GM12872 (cell line): ENCODE results near the gene GRM8.

ENCODE experiments used
- CTCF ChIP-seq: IDR thresholded peaks from 3 replicates; pipeline ENCODE4 v1.5.1; 2011; ENCODE audit warnings: low read depth, mild to moderate bottlenecking, low read length, moderate library complexity; ENCODE audit not compliant: insufficient read depth

Gene GRM8

GRCh38 chr7:126411032-126411820, 841.5 kb downstream of the GRM8 start:
- no peak for TF ChIP-seq CTCF

GRCh38 chr7:126403040-126403439, 849.7 kb downstream of the GRM8 start:
- no peak for TF ChIP-seq CTCF

GRCh38 chr7:126401918-126402317, 850.8 kb downstream of the GRM8 start:
- TF ChIP-seq CTCF = no peak

GRCh38 chr7:126398851-126399529, 853.8 kb downstream of the GRM8 start:
- TF ChIP-seq CTCF = no peak

- no peak for TF ChIP-seq CTCF
Observed at GRCh38 chr7:126398285-126398684, 854.5 kb downstream of the GRM8 start.

GRCh38 chr7:126394406-126394805, 858.3 kb downstream of the GRM8 start:
- TF ChIP-seq CTCF = no peak
